Ovary (tissue), 3 donors: ENCODE data around the gene PTGIS.

Experiments used
- CTCF ChIP-seq, 3 donors: fragments of 450-650 bp in 2 of 3; fragments of 200-600 bp in 1 of 3; IDR thresholded peaks; one replicate each; pipeline versions ENCODE4 v1.5.1 to v1.8.0; 2016 to 2022; ENCODE audit warnings: antibody characterized with exemption in 3 of 3, mild to moderate bottlenecking in 1 of 3
- EP300 ChIP-seq: sonication (generic); formaldehyde crosslinking; IDR thresholded peaks from one replicate; pipeline ENCODE4 v1.6.1; 2017; ENCODE audit warnings: antibody characterized with exemption
- POLR2A ChIP-seq: fragments of 450-650 bp; IDR thresholded peaks from one replicate; pipeline ENCODE4 v1.6.1; 2017; ENCODE audit warnings: antibody characterized with exemption, mild to moderate bottlenecking, moderate library complexity
- donor health status: DM: no; HTN: no; CAD: no.

- TF ChIP-seq POLR2A, result no peak
- TF ChIP-seq CTCF (IDR thresholded peaks at IDR 0.05), result no peak
- TF ChIP-seq EP300, result no peak
Measured at GRCh38 chr20:49580813-49581174, 12.9 kb upstream of the PTGIS start.
